Prostate gland (tissue), 2 donors: ENCODE measurements around the gene ANGPTL2. TPM values are rescaled to one million over a fixed set of nuclear protein-coding genes. Genes with fewer than 3 reads are reported as not detected.

Experiments
- DNase-seq: peaks from one replicate; pipeline ENCODE4 v3.0.0-alpha.2; 2019; ENCODE audit warnings: low spot score
- H3K27ac ChIP-seq, 2 donors: fragments of 200-600 bp; sonication (generic); 2 replicates each; pipeline ENCODE4 v1.5.1; 2017 to 2019
- H3K27me3 ChIP-seq: fragments of 200-600 bp; sonication (generic); replicated peaks from 2 replicates; pipeline ENCODE4 v1.5.1; 2019; ENCODE audit not compliant: insufficient read depth
- H3K36me3 ChIP-seq, 2 donors: fragments of 200-600 bp; sonication (generic); 1 replicate in 1 of 2; 2 replicates in 1 of 2; pipeline versions ENCODE4 v1.5.1 to v1.8.1; 2017 to 2019
- H3K4me1 ChIP-seq: fragments of 200-600 bp; sonication (generic); replicated peaks from 2 replicates; pipeline ENCODE4 v1.5.1; 2019
- H3K4me3 ChIP-seq, 2 donors: fragments of 200-600 bp; sonication (generic); 2 replicates each; pipeline ENCODE4 v1.5.1; 2017 to 2019
- H3K9me3 ChIP-seq: fragments of 200-600 bp; sonication (generic); 2 replicates; pipeline ENCODE4 v1.5.1; 2017
- CTCF ChIP-seq, 4 experiments: fragments of 200-600 bp in 2 of 4; fragments of 450-650 bp in 2 of 4; sonication (generic) in 2 of 4; IDR thresholded peaks; 1 replicate in 3 of 4; 2 replicates in 1 of 4; pipeline ENCODE4 v1.5.1; 2016 to 2019; ENCODE audit warnings: antibody characterized with exemption in 4 of 4, mild to moderate bottlenecking in 2 of 4, moderate library complexity in 2 of 4
- POLR2A ChIP-seq: fragments of 450-650 bp; IDR thresholded peaks from one replicate; pipeline ENCODE4 v1.6.1; 2016; ENCODE audit warnings: antibody characterized with exemption, mild to moderate bottlenecking
- POLR2AphosphoS5 ChIP-seq: sonication (generic); formaldehyde crosslinking; IDR thresholded peaks from one replicate; pipeline ENCODE4 v1.6.1; 2017; ENCODE audit warnings: antibody characterized with exemption
- WGBS: methylation state at CpG from one replicate; pipeline ENCODE4 v1.1.5; 2018; 5-methylcytosine and 5-hydroxymethylcytosine counted together
- intact Hi-C: fragments of 100-400 bp; cut with DNase I; formaldehyde crosslinking; loops from one replicate; pipeline ENCODE4 v1.14.2; 2022
- total RNA-seq, 2 donors: library from RNA; depleted of rRNA; stranded (reverse); fragments of >200 nt; gene quantifications; one replicate each; pipeline ENCODE4 v1.1.0, GENCODE V29; 2016

Gene ANGPTL2
- total RNA-seq, 2 donors from 2014 or later: 17.3 to 43.2 TPM

- Histone ChIP-seq H3K9me3 (no peaks in the 10 kb centered on the region), H3K4me1 (peaks cover 3% of the 10 kb centered on the region), H3K4me3 (no peak overlapping the region), H3K27ac (no peak overlapping the region), H3K27me3 (no peaks in the 10 kb centered on the region), H3K36me3 (no peaks in the 10 kb centered on the region)
- intact Hi-C loops: no loop called here
- DNase-seq: no peak
- 85% methylated on average over 8 of the region's 8 CpGs for WGBS
- TF ChIP-seq POLR2AphosphoS5 (no peak), CTCF (IDR thresholded peaks at IDR 0.05) (no peak)
Observed at GRCh38 chr9:127139071-127139731, 16.8 kb upstream of the ANGPTL2 start.

- Histone ChIP-seq H3K27ac (no peak overlapping the region), H3K36me3 (no peaks in the 10 kb centered on the region), H3K9me3 (no peaks in the 10 kb centered on the region), H3K27me3 (no peaks in the 10 kb centered on the region), H3K4me1 (peaks cover 8% of the 10 kb centered on the region), H3K4me3 (no peak overlapping the region)
- TF ChIP-seq POLR2A: no peak
- no peak for TF ChIP-seq POLR2AphosphoS5
- no peak for TF ChIP-seq CTCF (IDR thresholded peaks at IDR 0.05)
- intact Hi-C loops: no loop called here
- 96% methylated on average over 4 of the region's 4 CpGs for WGBS
- no peak for DNase-seq
Observed at GRCh38 chr9:127138444-127138843, 16.0 kb upstream of the ANGPTL2 start.

GRCh38 chr9:127137640-127138360 is 15.4 kb upstream of the ANGPTL2 start:
- Histone ChIP-seq H3K9me3 (no peaks in the 10 kb centered on the region), H3K27ac (no peak overlapping the region), H3K4me1 (peaks cover 14% of the 10 kb centered on the region), H3K4me3 (no peak overlapping the region), H3K27me3 (no peaks in the 10 kb centered on the region), H3K36me3 (no peaks in the 10 kb centered on the region)
- DNase-seq: no peak
- TF ChIP-seq POLR2AphosphoS5: no peak
- no peak for TF ChIP-seq POLR2A
- no peak for TF ChIP-seq CTCF (IDR thresholded peaks at IDR 0.05)
- intact Hi-C loops: no loop called here
- 91% methylated on average over 11 of the region's 11 CpGs for WGBS

GRCh38 chr9:127136880-127137639 is 14.6 kb upstream of the ANGPTL2 start:
- intact Hi-C loops: no loop called here
- no peak overlapping the region for H3K4me3 ChIP-seq
- DNase-seq: no peak
- H3K27me3 ChIP-seq: no peaks in the 10 kb centered on the region
- H3K4me1 ChIP-seq: peaks cover 16% of the 10 kb centered on the region
- H3K27ac ChIP-seq: no peak overlapping the region
- no peaks in the 10 kb centered on the region for H3K9me3 ChIP-seq
- no peaks in the 10 kb centered on the region for H3K36me3 ChIP-seq
- WGBS: 94% methylated on average over 5 of the region's 5 CpGs
- TF ChIP-seq POLR2AphosphoS5 (no peak), CTCF (IDR thresholded peaks at IDR 0.05) (no peak), POLR2A (no peak)
